Measurements from ENCODE around the gene CHCHD6. TPM values are rescaled to one million over a fixed set of nuclear protein-coding genes. Genes with fewer than 3 reads are reported as not detected.

Gene CHCHD6
- total and polyA plus RNA-seq, 2 of the 4 experiments (the other 2 are of a cell fraction): 18.8 to 28.9 TPM

GRCh38 chr3:126980266-126980811, 276.3 kb downstream of the CHCHD6 start:
- intact Hi-C loops (cut with micrococcal nuclease): loop anchor here (5.0 to 10.0 kb wide), 3 partner anchors 128 to 474 kb away; partner anchors contain the start of gene CHST13

More at GRCh38 chr3:126980266-126980811, 276.3 kb downstream of the CHCHD6 start:
- peaks cover 5% of the 10 kb centered on the region; the same call in 1 of the 2 replicates for H3K9me1 ChIP-seq (ENCODE audit: insufficient read depth, low read length)
- H3K79me1 ChIP-seq (ENCODE audit: low read depth in 1 of 2, low read length in 2 of 2): peaks cover 0 to 16% of the 10 kb centered on the region in 2 experiments; a peak in 2 of 4 replicates
- H4K5ac ChIP-seq (ENCODE audit: low read depth, low read length): no peak overlapping the region
- no peaks in the 10 kb centered on the region for H3K36me3 ChIP-seq (ENCODE audit: control insufficient read depth, insufficient read depth, low read length)
- ChIA-PET POLR2A (ENCODE audit: unreplicated experiment) (no interaction called here), CTCF (no interaction called here)
- ATAC-seq (ENCODE audit: low read depth) (no peak), DNase-seq (no peak)
- H2BK120ac ChIP-seq (ENCODE audit: low read depth, low read length): no peak overlapping the region
- H3K56ac ChIP-seq (ENCODE audit: extremely low read depth, insufficient read depth, low read length): no peak overlapping the region
- H3K23ac ChIP-seq (ENCODE audit: low read depth, low read length): no peak overlapping the region
- TF ChIP-seq CEBPB (IDR thresholded peaks at IDR 0.05; ENCODE audit: low read depth, low read length): no peak
- H2AFZ ChIP-seq (replicated peaks; ENCODE audit: low read length, poor library complexity): no peak overlapping the region
- H2AK9ac ChIP-seq (replicated peaks; ENCODE audit: low read depth, low read length, poor library complexity): no peak overlapping the region
- no peak overlapping the region for H3K4me2 ChIP-seq (ENCODE audit: low read depth, low read length)
- 96% methylated on average over 5 of the region's 15 CpGs; no CpG with 5 or more reads in 1 of the 2 experiments for whole genome bisulfite sequencing, 2 experiments (ENCODE audit: extremely low coverage in 2 of 2, insufficient read length in 1 of 2)
- H4K91ac ChIP-seq (ENCODE audit: insufficient read depth, low read depth, low read length): no peak overlapping the region
- dilution Hi-C loops (cut with HindIII; ENCODE audit: low sequenced_read_pairs, unreplicated experiment) (no loop called here), in situ Hi-C loops (cut with MboI; ENCODE audit: low sequenced_read_pairs) (loop anchor here (5.0 kb wide), 1 partner anchor 228 kb away; no protein-coding TSS in a partner anchor)
- no peak overlapping the region for H3K18ac ChIP-seq (ENCODE audit: low read depth, low read length)
- no TSS peak for BruUV-seq (replicated peaks)
- H3K9me3 ChIP-seq (ENCODE audit: control insufficient read depth, insufficient read depth, low read length): peaks cover 1% of the 10 kb centered on the region; the same call in 1 of the 2 replicates
- H2BK20ac ChIP-seq (ENCODE audit: low read depth, low read length): no peak overlapping the region
- no peak overlapping the region for H3K4ac ChIP-seq (ENCODE audit: low read depth, low read length)
- peaks cover 7% of the 10 kb centered on the region; the same call in 1 of the 2 replicates for H3K4me1 ChIP-seq (ENCODE audit: control insufficient read depth, insufficient read depth, low read length)
- no peak overlapping the region for H4K8ac ChIP-seq (ENCODE audit: low read depth in 2 of 2, low read length in 2 of 2)
- no peak overlapping the region for H3K27ac ChIP-seq (ENCODE audit: insufficient read depth, low read length)
- H2BK15ac ChIP-seq (ENCODE audit: low read depth, low read length): no peak overlapping the region
- no peaks in the 10 kb centered on the region; the same call in 1 of the 2 replicates for H3K27me3 ChIP-seq (ENCODE audit: control insufficient read depth, insufficient read depth, low read length)
- H2BK5ac ChIP-seq (ENCODE audit: low read depth, low read length, poor library complexity, severe bottlenecking): no peak overlapping the region
- H4K20me1 ChIP-seq (ENCODE audit: insufficient read depth, low read length): peaks cover 16% of the 10 kb centered on the region
- no peak overlapping the region for H3K14ac ChIP-seq (replicated peaks; ENCODE audit: low read depth, low read length)
- H3K9ac ChIP-seq (ENCODE audit: low read depth, low read length): no peak overlapping the region
- H2AK5ac ChIP-seq (ENCODE audit: low read depth, low read length): no peak overlapping the region
- H3K4me3 ChIP-seq (ENCODE audit: insufficient read depth, low read depth, low read length): no peak overlapping the region

Measured in IMR-90 (cell line).